Vagina (tissue), 2 donors: ENCODE data around the gene SLC16A5.

Experiments
- POLR2A ChIP-seq, 2 donors: fragments of 450-650 bp; IDR thresholded peaks; one replicate each; pipeline ENCODE4 v1.6.1; 2017; ENCODE audit warnings: antibody characterized with exemption in 2 of 2, mild to moderate bottlenecking in 2 of 2, moderate library complexity in 2 of 2
- TF ChIP-seq, protein P1 (sequence below), 3 experiments: fragments of 450-650 bp in 2 of 3; fragments of 200-600 bp in 1 of 3; sonication (generic) in 1 of 3; IDR thresholded peaks; one replicate each; pipeline ENCODE4 v1.5.1; 2017 to 2019; ENCODE audit warnings: antibody characterized with exemption in 3 of 3, mild to moderate bottlenecking in 2 of 3, moderate library complexity in 2 of 3

DNA sequence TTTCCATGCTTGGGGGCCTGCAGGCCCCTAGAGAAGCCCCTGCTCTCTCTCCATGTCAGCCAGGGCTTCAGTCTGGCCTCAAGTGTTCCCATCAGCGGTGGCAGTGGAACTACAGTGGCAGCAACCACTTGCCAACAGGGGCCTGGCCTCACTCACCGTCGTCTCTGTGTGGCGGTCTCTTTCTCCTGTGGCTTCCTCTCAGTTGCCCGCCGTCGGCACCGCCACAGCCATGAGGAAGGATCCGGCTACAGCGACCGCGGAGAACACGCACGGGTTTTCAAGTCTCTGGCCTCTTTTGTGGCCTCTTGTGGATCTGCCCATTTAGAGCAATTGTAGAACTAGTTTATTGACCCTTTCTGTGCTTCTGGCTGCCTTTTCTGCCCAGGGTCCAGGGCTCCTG is 30.6 kb downstream of the SLC16A5 start:
- TF ChIP-seq, protein P1, sequence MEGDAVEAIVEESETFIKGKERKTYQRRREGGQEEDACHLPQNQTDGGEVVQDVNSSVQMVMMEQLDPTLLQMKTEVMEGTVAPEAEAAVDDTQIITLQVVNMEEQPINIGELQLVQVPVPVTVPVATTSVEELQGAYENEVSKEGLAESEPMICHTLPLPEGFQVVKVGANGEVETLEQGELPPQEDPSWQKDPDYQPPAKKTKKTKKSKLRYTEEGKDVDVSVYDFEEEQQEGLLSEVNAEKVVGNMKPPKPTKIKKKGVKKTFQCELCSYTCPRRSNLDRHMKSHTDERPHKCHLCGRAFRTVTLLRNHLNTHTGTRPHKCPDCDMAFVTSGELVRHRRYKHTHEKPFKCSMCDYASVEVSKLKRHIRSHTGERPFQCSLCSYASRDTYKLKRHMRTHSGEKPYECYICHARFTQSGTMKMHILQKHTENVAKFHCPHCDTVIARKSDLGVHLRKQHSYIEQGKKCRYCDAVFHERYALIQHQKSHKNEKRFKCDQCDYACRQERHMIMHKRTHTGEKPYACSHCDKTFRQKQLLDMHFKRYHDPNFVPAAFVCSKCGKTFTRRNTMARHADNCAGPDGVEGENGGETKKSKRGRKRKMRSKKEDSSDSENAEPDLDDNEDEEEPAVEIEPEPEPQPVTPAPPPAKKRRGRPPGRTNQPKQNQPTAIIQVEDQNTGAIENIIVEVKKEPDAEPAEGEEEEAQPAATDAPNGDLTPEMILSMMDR (IDR thresholded peaks at IDR 0.05): no peak
- TF ChIP-seq POLR2A (IDR thresholded peaks at IDR 0.05): no peak
